Gastrocnemius medialis (tissue), 4 donors: ENCODE results near the gene WWOX. TPM values are rescaled to one million over a fixed set of nuclear protein-coding genes. Genes with fewer than 3 reads are reported as not detected.

Experiments
- ATAC-seq, 2 donors: fragments of 150-250 bp; one replicate each; pipeline ENCODE4 v1.9.1; 2016
- DNase-seq, 2 donors: peaks; one replicate each; pipeline ENCODE4 v3.0.0-alpha.2; 2019
- H3K27ac ChIP-seq, 4 donors: fragments of 200-600 bp; sonication (generic); 1 replicate in 1 of 4; 2 replicates in 3 of 4; pipeline ENCODE4 v1.5.1; 2016 to 2018; ENCODE audit warnings: mild to moderate bottlenecking in 2 of 4, moderate library complexity in 1 of 4
- H3K27me3 ChIP-seq, 3 donors: fragments of 200-600 bp; sonication (generic) in 2 of 3; 1 replicate in 1 of 3; 2 replicates in 2 of 3; pipeline versions ENCODE4 v1.5.1 to v1.6.0; 2016 to 2019; ENCODE audit warnings: mild to moderate bottlenecking in 1 of 3, moderate library complexity in 1 of 3
- H3K36me3 ChIP-seq, 2 donors: fragments of 200-600 bp; sonication (generic) in 1 of 2; one replicate each; pipeline ENCODE4 v1.5.1; 2017 to 2018
- H3K4me1 ChIP-seq, 2 donors: fragments of 200-600 bp; sonication (generic) in 1 of 2; one replicate each; pipeline ENCODE4 v1.5.1; 2016 to 2017; ENCODE audit warnings: mild to moderate bottlenecking in 2 of 2
- H3K4me3 ChIP-seq, 4 donors: fragments of 200-600 bp; sonication (generic) in 3 of 4; 1 replicate in 1 of 4; 2 replicates in 3 of 4; pipeline ENCODE4 v1.5.1; 2016 to 2019; ENCODE audit warnings: mild to moderate bottlenecking in 2 of 4
- H3K9me3 ChIP-seq, 3 donors: fragments of 200-600 bp; sonication (generic) in 2 of 3; 1 replicate in 1 of 3; 2 replicates in 2 of 3; pipeline ENCODE4 v1.5.1; 2016 to 2019
- CTCF ChIP-seq, 5 experiments: fragments of 450-650 bp in 3 of 5; fragments of 200-600 bp in 2 of 5; sonication (generic) in 2 of 5; IDR thresholded peaks in 4 of 5; conservative IDR thresholded peaks in 1 of 5; 1 replicate in 4 of 5; 2 replicates in 1 of 5; pipeline ENCODE4 v1.5.1; 2016 to 2019; ENCODE audit warnings: antibody characterized with exemption in 5 of 5, mild to moderate bottlenecking in 3 of 5, moderate library complexity in 3 of 5
- POLR2A ChIP-seq, 2 donors: fragments of 450-650 bp; IDR thresholded peaks; one replicate each; pipeline ENCODE4 v1.6.1; 2017; ENCODE audit warnings: antibody characterized with exemption in 2 of 2, mild to moderate bottlenecking in 2 of 2, moderate library complexity in 2 of 2
- in situ Hi-C, 4 donors: fragments of 200-750 bp; cut with MboI; loops; one replicate each; pipeline versions ENCODE4 v1.15.0 to v1.8.0; 2017; ENCODE audit warnings: low sequenced_read_pairs in 4 of 4
- intact Hi-C: fragments of 100-400 bp; cut with DNase I; formaldehyde crosslinking; loops from one replicate; pipeline ENCODE4 v1.15.1; 2023; ENCODE audit warnings: low total_unique reads
- total RNA-seq, 4 donors: library from RNA; depleted of rRNA; stranded (reverse); fragments of >200 nt; gene quantifications; one replicate each; pipeline versions ENCODE4 v1.1.0 to v1.2.3, GENCODE V29; 2016

WWOX gene
- total RNA-seq, 4 donors from 2014 or later: 3.3 to 13.0 (median 6.0) TPM

- Histone ChIP-seq H3K27me3 (no peaks in the 10 kb centered on the region), H3K4me1 (no peaks in the 10 kb centered on the region), H3K9me3 (no peaks in the 10 kb centered on the region), H3K27ac (no peak overlapping the region), H3K36me3 (no peaks in the 10 kb centered on the region), H3K4me3 (no peak overlapping the region)
- ATAC-seq (no peak), DNase-seq (no peak)
- in situ Hi-C loops (no loop called here), intact Hi-C loops (no loop called here)
- no peak for TF ChIP-seq POLR2A (IDR thresholded peaks at IDR 0.05)
Measured at GRCh38 chr16:78695391-78695790, 595.9 kb downstream of the WWOX start.

GRCh38 chr16:78696797-78697196 is 597.3 kb downstream of the WWOX start:
- in situ Hi-C loops: no loop called here
- Histone ChIP-seq H3K27me3 (no peaks in the 10 kb centered on the region), H3K4me1 (no peaks in the 10 kb centered on the region), H3K27ac (no peak overlapping the region), H3K4me3 (no peak overlapping the region), H3K36me3 (no peaks in the 10 kb centered on the region), H3K9me3 (no peaks in the 10 kb centered on the region)
- no peak for ATAC-seq
- intact Hi-C loops: no loop called here
- DNase-seq: no peak
- TF ChIP-seq POLR2A (IDR thresholded peaks at IDR 0.05) (no peak), CTCF (IDR thresholded peaks at IDR 0.05 in 4 of 5, conservative IDR thresholded peaks at IDR 0.05 in 1 of 5) (no peak)

- Histone ChIP-seq H3K9me3 (no peaks in the 10 kb centered on the region), H3K27ac (no peak overlapping the region), H3K27me3 (no peaks in the 10 kb centered on the region), H3K4me3 (no peak overlapping the region), H3K36me3 (no peaks in the 10 kb centered on the region), H3K4me1 (no peaks in the 10 kb centered on the region)
- no peak for TF ChIP-seq CTCF (IDR thresholded peaks at IDR 0.05 in 4 of 5, conservative IDR thresholded peaks at IDR 0.05 in 1 of 5)
- TF ChIP-seq POLR2A (IDR thresholded peaks at IDR 0.05): no peak
- in situ Hi-C loops: no loop called here
- DNase-seq (no peak), ATAC-seq (no peak)
- intact Hi-C loops: no loop called here
Measured at GRCh38 chr16:78697426-78697825, 598.0 kb downstream of the WWOX start.

- no peak overlapping the region for H3K4me3 ChIP-seq
- in situ Hi-C loops (no loop called here), intact Hi-C loops (no loop called here)
- H3K27me3 ChIP-seq: no peaks in the 10 kb centered on the region
- no peaks in the 10 kb centered on the region for H3K36me3 ChIP-seq
- no peak for DNase-seq
- no peak for ATAC-seq
- TF ChIP-seq POLR2A (IDR thresholded peaks at IDR 0.05): no peak
- no peak for TF ChIP-seq CTCF (IDR thresholded peaks at IDR 0.05 in 4 of 5, conservative IDR thresholded peaks at IDR 0.05 in 1 of 5)
- peaks cover 0 to 9% (median 4%) of the 10 kb centered on the region in 3 donors for H3K9me3 ChIP-seq
- H3K4me1 ChIP-seq: no peaks in the 10 kb centered on the region
- H3K27ac ChIP-seq: no peak overlapping the region
Measured at GRCh38 chr16:78703936-78704335, 604.5 kb downstream of the WWOX start.

GRCh38 chr16:78704416-78704815 is 605.0 kb downstream of the WWOX start:
- Histone ChIP-seq H3K27ac (no peak overlapping the region), H3K4me3 (no peak overlapping the region), H3K36me3 (no peaks in the 10 kb centered on the region), H3K27me3 (no peaks in the 10 kb centered on the region), H3K4me1 (no peaks in the 10 kb centered on the region), H3K9me3 (peaks cover 0 to 9% (median 4%) of the 10 kb centered on the region in 3 donors)
- intact Hi-C loops (no loop called here), in situ Hi-C loops (no loop called here)
- no peak for TF ChIP-seq CTCF (IDR thresholded peaks at IDR 0.05 in 4 of 5, conservative IDR thresholded peaks at IDR 0.05 in 1 of 5)
- no peak for TF ChIP-seq POLR2A (IDR thresholded peaks at IDR 0.05)
- no peak for DNase-seq
- ATAC-seq: no peak
